Measurements from ENCODE around the gene ENTR1.

ENTR1 gene, protein sequence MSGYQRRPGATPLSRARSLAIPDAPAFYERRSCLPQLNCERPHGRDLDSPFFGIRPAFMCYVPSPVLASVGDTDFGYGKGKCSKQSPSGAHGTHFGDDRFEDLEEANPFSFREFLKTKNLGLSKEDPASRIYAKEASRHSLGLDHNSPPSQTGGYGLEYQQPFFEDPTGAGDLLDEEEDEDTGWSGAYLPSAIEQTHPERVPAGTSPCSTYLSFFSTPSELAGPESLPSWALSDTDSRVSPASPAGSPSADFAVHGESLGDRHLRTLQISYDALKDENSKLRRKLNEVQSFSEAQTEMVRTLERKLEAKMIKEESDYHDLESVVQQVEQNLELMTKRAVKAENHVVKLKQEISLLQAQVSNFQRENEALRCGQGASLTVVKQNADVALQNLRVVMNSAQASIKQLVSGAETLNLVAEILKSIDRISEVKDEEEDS

DNA sequence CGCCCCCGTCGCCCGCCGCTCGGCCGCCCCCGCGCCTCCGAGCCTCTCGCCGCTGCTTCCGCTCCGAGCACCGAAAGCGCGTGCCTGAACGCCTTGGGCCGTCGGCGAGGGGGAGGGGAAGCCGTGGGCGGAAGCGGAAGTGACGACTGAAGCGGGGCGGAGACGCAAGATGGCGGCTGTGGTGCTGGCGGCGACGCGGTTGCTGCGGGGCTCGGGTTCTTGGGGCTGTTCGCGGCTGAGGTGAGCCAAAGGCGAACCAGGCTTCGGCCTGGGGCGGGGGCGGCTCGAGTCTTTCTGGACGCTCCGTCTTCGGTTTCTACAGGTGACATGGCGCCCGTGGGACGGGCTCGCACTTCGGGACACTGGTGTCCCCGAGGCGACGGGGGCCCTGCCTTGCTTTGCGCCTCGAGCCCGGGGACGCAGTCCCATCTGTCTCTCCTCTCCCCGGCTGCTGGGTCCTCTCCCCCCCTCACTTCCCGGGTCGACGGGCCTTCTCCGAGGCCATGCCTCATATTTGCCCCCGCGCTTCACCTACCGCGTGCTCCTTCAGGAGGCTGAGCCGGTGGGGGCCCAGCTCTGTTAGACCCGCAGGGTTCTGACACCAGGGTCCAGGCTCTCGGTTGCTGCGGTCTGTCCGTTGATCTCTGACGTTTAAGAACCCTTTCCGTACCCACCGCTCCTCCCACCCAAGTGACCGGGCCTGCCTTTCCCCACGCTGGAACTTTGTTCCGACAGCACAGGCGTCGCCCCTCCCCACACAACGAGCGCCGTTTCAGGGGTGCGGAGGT, at the start of gene ENTR1, which contains the start of gene PMPCA:
Gene ENTR1, minus strand, starts transcription at position 115 of the 788 bp plus-strand sequence. CDS start 217 bp downstream, outside the sequence.
Gene PMPCA, plus strand, starts transcription at position 159 of the 788 bp plus-strand sequence. Its CDS starts 11 bp downstream, at position 170.
- DNase-seq (ENCODE audit: low spot score), result peak; percentile 99

- DNase-seq (ENCODE audit: low spot score), result no peak
Observed at GRCh38 chr9:136459425-136459824, 49.0 kb upstream of the ENTR1 start.

GRCh38 chr9:136457326-136457725, 46.9 kb upstream of the ENTR1 start:
- no peak for DNase-seq (ENCODE audit: low spot score)

DNA sequence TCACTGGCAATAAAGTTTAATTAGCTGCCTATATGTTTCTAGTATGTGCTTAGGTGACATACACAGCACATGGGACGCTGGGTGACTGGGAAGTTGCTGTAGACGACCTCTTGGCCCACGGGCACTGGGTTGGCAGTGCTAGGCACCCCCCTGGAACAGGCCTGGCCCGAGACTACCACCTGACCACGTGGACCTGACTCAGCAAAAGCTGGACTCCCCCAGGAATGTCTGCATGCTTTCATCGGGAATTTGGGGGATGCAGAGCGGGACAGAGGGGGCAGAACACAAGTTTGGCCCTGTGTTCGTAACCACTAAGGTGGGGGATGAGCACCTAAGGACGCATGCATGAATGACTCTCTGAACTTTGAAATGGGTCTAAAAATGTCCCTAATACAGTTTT, 45.8 kb upstream of the ENTR1 start:
- DNase-seq (ENCODE audit: low spot score), result no peak

DNA sequence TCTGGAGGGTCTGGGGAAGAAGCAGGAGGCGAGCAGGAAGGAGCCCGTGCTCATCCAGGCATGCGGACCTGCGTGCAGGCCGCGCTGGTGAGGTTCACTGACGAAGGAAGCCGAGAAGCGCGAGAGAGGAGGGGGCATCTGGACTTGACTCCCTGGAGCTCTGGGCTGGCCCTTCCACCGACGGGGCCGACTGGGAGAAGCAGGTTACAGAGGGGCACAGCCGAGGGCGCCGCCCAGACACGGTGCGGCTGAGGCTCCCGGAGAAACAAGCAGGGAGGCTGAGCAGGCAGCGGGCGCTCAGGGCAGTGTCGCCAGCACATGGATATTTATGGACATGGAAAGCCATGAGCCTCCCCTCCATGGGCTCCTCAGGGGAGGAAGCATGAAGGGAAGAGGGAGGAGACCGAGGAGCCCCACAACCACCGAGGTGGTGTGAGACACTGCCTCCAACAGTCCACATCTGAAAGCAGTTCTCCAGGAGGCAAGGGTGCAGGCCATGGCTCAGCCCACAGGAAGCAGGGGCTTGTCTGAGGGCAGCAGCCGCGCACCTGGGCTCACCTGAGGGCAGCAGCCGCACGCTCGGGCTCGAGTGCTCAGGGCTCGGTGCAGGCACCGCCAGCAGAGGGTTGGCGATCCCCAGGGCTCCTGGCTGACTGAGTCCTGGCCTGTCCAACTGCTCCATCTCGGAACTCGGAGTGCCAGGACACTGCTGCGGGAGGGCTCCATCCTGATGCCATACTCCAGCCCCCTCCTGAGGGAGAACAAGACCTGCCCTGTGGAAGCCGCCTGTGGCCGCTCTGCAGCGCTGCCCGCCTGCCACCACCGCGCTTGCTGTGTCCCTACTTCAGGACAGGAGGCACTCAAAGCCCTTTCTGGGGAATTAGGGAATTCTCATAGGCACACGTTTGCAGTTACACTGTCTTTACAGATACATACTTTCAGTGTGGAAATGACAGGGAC, 44.9 kb upstream of the ENTR1 start:
- DNase-seq (ENCODE audit: low spot score), result no peak

DNA sequence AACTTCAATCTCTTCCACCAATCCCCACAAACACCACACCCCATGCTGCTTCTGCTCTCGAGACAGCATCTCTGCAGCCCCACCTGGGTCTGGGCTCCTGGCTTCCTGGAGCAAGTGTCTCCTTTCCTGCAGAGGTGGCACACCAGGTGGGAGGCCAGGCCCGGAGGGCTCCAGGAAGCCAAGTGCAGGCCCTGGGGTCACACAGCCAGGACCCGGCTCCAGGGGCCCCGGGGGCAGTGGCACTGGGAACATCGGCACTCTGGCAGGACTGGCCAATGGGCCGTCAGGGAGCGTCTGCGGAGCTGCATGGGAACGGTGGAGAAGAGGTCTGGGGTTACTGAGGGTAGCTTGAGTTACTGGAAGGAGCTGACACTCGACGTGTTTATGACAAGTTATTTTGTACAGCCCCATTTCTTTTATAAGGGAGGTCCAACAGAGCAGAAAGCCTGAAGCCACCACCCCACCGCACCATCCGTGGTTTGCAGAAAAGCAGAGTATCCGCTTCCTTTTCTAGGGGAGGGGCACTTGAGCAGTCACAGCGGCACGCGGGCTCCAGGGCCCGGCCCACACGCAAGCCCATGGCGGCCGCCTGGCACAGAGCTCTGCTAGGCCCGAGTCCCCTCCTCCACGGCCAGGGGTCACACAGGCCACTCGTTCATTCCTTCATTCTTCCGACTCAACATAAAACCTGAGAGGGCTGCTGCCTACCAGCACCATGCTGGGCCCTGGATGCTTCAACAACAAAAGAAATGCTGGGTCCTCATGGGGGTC, 43.8 kb upstream of the ENTR1 start:
- no peak for DNase-seq (ENCODE audit: low spot score)

- DNase-seq (ENCODE audit: low spot score), result no peak
Observed at GRCh38 chr9:136453326-136453725, 42.9 kb upstream of the ENTR1 start.

GRCh38 chr9:136451221-136451877, 40.9 kb upstream of the ENTR1 start:
- DNase-seq (ENCODE audit: low spot score), result no peak

GRCh38 chr9:136448655-136449054, 38.2 kb upstream of the ENTR1 start:
- no peak for DNase-seq (ENCODE audit: low spot score)

- no peak for DNase-seq (ENCODE audit: low spot score)
Observed at GRCh38 chr9:136447173-136447778, 36.9 kb upstream of the ENTR1 start.

GRCh38 chr9:136445799-136446198, 35.4 kb upstream of the ENTR1 start:
- DNase-seq (ENCODE audit: low spot score), result no peak

- no peak for DNase-seq (ENCODE audit: low spot score)
Observed at GRCh38 chr9:136444102-136444501, 33.7 kb upstream of the ENTR1 start.

- no peak for DNase-seq (ENCODE audit: low spot score)
Observed at GRCh38 chr9:136443687-136444086, 33.3 kb upstream of the ENTR1 start.

- no peak for DNase-seq (ENCODE audit: low spot score)
Observed at GRCh38 chr9:136443087-136443486, 32.7 kb upstream of the ENTR1 start.

- DNase-seq (ENCODE audit: low spot score), result no peak
Observed at GRCh38 chr9:136442265-136442664, 31.9 kb upstream of the ENTR1 start.

DNA sequence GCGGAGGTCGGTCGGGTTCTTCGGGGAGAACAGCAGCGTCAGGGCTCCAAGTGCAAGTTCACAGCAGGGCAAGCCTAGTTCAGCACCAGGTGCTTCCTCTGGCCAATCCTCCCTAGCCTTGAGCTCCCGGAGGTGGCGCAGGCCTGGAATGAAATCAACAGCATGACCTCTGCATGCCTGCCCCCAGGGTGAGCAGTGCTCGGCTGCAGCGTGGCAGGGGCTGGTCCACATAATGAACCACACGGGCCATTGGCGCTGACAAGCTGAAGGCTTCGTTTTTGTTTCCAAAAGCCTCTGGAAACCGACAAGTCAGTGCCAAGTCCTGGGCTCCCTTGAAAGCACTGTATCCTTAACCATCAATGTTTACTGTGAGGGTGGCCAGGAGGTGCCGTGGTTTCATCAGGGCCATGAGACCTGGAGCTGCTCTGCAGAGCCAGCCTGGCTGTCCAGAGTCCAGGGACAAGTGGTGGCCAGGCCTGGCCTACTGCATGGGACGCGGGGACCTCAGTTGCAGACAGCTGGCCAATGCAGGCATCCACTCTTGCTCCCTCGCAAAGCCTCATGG, 31.3 kb upstream of the ENTR1 start:
- DNase-seq (ENCODE audit: low spot score), result no peak

DNA sequence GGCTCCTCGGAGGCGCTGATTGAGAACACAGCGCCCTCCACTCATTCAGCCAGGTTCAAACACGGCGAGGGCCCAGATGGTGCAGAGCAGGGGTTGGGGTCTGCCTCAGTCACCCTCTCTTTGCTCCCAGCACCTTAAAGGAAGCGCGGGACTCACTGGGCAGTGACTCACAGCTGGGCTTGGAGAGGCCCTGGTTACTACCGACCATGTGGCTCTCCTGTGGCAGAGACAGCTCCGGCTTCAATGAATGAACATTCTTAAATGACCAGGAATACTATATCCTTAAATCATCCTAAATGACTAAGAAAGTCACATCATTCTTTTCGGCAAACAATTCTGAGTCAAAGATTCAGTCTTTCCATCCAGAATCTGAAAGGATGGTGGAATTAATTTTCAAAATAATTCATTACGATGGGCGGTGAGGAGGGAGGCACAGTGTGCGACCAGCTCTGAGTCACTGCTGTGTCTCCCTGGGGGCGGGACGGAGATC, 30.8 kb upstream of the ENTR1 start:
- DNase-seq (ENCODE audit: low spot score), result no peak

DNA sequence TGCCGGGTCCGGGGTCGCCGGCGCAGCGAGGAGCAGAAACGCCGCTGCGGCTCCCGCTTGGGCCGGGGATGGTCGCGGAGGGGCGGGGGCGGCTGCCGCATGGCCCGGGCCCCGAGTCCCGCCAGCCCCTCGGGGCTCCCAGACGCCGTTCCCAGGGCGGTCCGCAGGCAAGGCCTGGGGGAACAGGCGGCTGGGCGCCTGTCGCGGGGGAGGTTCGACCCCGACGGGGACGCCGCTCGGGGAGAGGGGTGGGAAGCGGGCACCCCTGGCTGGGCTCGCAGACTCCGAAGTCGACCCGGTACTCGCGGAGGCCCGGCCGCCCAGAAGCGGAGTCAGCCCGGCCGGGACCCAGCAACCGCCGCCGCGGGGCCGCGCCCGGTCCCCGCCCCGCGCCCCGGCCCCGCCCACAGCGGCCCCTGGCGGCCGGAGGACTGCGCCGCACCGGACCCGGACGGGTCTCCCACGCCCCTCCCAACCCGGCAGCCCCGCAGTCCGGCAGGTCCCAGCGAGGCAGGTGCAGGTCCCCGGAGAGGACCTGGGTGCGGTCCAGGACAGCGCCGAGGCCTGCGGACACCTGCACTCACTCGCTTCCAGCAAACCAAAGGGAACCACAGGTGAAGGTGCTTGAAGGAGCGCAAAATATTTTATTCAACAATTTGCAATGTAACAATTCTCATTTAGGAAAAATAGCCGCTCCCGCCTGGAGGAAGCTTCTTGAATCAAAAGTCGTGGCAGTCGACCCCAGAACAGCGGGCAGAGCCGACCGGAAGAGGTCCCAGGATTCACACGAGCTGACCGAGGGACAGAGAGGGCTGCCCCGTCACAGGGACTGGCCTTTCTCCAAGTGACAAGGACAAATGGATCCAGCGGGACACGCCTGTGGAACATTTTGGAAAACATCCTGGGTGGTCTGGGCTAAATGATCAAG, 29.3 kb upstream of the ENTR1 start, which contains the start of gene INPP5E:
Gene INPP5E, minus strand, starts transcription at position 365 of the 928 bp plus-strand sequence. CDS start 426 bp downstream, outside the sequence.
- peak; percentile 97 for DNase-seq (ENCODE audit: low spot score)

Data from AG08396 (cell line).